ENCODE measurements around the gene KIRREL3. TPM values are rescaled to one million over a fixed set of nuclear protein-coding genes. Genes with fewer than 3 reads are reported as not detected.

KIRREL3 gene
- total RNA-seq, 2 donors from 2014 or later, result 0.28 TPM; not detected in 1

DNA sequence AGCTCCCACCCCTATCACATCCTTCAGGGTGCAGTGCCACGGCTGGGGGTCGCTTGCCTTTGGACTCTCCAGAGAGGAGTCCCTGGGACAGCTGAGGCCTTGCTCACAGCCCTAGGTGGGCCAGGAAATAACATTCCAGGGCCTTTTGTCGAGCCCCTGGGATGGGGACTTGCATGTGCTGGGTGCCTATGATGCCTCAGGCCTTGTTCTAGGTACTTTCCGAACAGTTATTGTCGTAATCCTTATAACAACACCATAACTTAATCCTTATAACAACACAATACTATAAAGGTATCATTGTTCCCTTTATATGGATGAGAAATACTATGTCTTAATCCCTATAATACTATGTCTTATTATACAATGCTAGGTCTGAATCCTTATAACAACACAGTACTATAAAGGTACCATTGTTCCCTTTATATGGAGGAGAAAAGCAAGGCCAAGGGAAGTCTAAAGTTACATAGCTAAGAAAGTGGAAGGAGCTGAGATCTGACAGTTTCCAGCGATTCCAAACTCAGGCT lies 408.5 kb downstream of the KIRREL3 start:
- H3K4me1 ChIP-seq (replicated peaks), result no peaks in the 10 kb centered on the region
- no peaks in the 10 kb centered on the region for H3K36me3 ChIP-seq
- 74% methylated on average over 6 of the region's 6 CpGs for WGBS
- no peak for DNase-seq (ENCODE audit: low spot score)
- H3K27me3 ChIP-seq (replicated peaks; ENCODE audit: insufficient read depth), result no peaks in the 10 kb centered on the region
- H3K9me3 ChIP-seq, result no peaks in the 10 kb centered on the region
- no peak overlapping the region for H3K4me3 ChIP-seq
- H3K27ac ChIP-seq, result no peak overlapping the region
- TF ChIP-seq, protein P1, sequence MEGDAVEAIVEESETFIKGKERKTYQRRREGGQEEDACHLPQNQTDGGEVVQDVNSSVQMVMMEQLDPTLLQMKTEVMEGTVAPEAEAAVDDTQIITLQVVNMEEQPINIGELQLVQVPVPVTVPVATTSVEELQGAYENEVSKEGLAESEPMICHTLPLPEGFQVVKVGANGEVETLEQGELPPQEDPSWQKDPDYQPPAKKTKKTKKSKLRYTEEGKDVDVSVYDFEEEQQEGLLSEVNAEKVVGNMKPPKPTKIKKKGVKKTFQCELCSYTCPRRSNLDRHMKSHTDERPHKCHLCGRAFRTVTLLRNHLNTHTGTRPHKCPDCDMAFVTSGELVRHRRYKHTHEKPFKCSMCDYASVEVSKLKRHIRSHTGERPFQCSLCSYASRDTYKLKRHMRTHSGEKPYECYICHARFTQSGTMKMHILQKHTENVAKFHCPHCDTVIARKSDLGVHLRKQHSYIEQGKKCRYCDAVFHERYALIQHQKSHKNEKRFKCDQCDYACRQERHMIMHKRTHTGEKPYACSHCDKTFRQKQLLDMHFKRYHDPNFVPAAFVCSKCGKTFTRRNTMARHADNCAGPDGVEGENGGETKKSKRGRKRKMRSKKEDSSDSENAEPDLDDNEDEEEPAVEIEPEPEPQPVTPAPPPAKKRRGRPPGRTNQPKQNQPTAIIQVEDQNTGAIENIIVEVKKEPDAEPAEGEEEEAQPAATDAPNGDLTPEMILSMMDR (IDR thresholded peaks at IDR 0.05), result no peak
- TF ChIP-seq POLR2A (IDR thresholded peaks at IDR 0.05), result no peak
- TF ChIP-seq POLR2AphosphoS5 (IDR thresholded peaks at IDR 0.05), result no peak
- intact Hi-C loops (cut with DNase I), result no loop called here

DNA sequence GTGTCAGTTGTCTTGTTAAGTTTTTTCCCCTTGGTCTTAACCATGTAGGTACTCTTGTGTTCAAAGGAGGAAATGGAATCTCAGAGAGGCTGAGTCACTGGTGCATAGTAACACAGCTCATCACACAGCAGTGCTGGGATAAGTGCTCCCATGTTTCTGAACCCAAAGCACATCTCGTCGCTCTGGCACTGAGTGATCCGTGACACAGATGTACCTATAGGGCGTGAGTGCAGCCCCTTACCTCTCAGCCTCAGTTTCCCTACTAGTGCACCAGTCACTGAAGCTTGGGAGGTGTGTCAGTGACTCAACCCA lies 411.1 kb downstream of the KIRREL3 start:
- intact Hi-C loops (cut with DNase I), result no loop called here
- no peaks in the 10 kb centered on the region for H3K27me3 ChIP-seq (replicated peaks; ENCODE audit: insufficient read depth)
- H3K9me3 ChIP-seq, result no peaks in the 10 kb centered on the region
- WGBS, result 88% methylated on average over 4 of the region's 4 CpGs
- H3K36me3 ChIP-seq, result no peaks in the 10 kb centered on the region
- H3K4me1 ChIP-seq (replicated peaks), result no peaks in the 10 kb centered on the region
- TF ChIP-seq POLR2AphosphoS5 (IDR thresholded peaks at IDR 0.05) (no peak), POLR2A (IDR thresholded peaks at IDR 0.05) (no peak)
- TF ChIP-seq, protein P1 (IDR thresholded peaks at IDR 0.05), result no peak
- H3K4me3 ChIP-seq, result no peak overlapping the region
- no peak overlapping the region for H3K27ac ChIP-seq
- no peak for DNase-seq (ENCODE audit: low spot score)

DNA sequence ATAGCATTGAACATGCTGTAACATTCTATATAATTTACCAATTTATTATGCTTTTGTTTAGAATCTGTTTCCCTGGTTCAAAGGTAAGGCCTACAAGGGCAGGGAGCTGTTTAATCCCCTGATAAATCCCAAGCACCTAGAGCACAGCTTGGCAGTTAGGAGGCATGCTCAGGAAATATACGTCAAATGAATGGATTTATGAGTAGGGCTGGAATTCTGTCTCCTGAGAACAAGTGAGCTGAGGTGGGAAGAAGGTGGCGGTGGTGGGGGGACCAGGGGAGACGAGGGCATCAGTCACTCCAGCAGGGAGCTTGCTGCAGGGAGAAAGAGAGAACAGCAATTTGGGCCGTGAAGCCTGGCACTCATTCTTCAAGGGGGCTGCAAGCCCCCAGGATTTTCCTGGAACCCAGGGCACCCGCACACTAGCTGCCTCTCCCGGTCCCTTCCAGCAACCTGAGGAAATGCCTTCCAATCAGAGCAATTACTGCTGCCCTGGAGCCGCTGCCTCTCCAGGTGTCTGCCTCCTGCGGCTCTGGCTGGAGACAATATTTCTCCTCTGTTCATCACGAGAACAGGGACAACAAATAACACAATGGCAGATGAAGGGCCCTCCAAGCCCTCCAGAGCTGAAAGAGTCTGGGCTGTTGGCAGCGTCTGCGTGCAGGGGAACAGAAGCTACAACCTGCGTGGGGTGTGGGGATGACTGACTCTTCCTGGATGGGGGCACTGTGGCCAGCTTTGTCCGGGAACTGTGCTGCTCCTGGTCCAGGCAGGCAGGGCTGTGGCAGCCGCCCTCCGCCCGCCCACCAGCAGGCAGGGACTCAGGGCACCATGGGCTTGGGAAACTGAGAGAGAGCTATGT lies 411.7 kb downstream of the KIRREL3 start:
- Histone ChIP-seq H3K36me3 (no peaks in the 10 kb centered on the region), H3K9me3 (no peaks in the 10 kb centered on the region), H3K27ac (no peak overlapping the region), H3K4me3 (no peak overlapping the region), H3K27me3 (replicated peaks; ENCODE audit: insufficient read depth) (no peaks in the 10 kb centered on the region), H3K4me1 (replicated peaks) (no peaks in the 10 kb centered on the region)
- TF ChIP-seq POLR2A (IDR thresholded peaks at IDR 0.05) (no peak), POLR2AphosphoS5 (IDR thresholded peaks at IDR 0.05) (no peak)
- TF ChIP-seq, protein P1 (IDR thresholded peaks at IDR 0.05), result no peak
- 60% methylated on average over 16 of the region's 16 CpGs for WGBS
- intact Hi-C loops (cut with DNase I), result no loop called here
- no peak for DNase-seq (ENCODE audit: low spot score)

DNA sequence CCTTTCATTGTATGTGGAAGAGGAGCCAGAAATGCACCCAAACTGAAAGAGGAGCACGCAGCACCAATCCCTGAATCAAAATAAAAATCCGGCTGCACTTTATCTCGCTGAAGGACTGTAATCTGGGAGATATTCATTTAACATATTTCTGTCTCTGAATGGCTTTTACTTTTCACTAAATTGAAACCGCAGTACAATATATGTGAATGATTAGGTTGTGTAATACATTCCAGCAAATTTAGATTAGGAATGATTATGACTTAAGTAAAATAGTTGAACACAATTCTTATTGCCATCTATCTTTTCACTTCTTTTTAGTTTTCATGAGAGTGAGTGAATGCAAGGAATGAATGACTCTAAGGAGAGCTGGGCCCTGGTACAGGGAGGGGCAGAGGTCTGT lies 413.0 kb downstream of the KIRREL3 start:
- H3K27ac ChIP-seq, result no peak overlapping the region
- H3K4me3 ChIP-seq, result no peak overlapping the region
- no peak for TF ChIP-seq POLR2A (IDR thresholded peaks at IDR 0.05)
- TF ChIP-seq, protein P1 (IDR thresholded peaks at IDR 0.05), result no peak
- no peak for TF ChIP-seq POLR2AphosphoS5 (IDR thresholded peaks at IDR 0.05)
- no peaks in the 10 kb centered on the region for H3K4me1 ChIP-seq (replicated peaks)
- H3K36me3 ChIP-seq, result no peaks in the 10 kb centered on the region
- intact Hi-C loops (cut with DNase I), result no loop called here
- H3K27me3 ChIP-seq (replicated peaks; ENCODE audit: insufficient read depth), result no peaks in the 10 kb centered on the region
- WGBS, result 81% methylated on average over 4 of the region's 4 CpGs
- DNase-seq (ENCODE audit: low spot score), result no peak
- H3K9me3 ChIP-seq, result no peaks in the 10 kb centered on the region

All from prostate gland (tissue), 2 donors.